HEK293 (cell line): ENCODE data around the gene C17orf58.

Experiments
- CTCF ChIA-PET: fragments of 350-600 bp; formaldehyde crosslinking; extraction: SDS; loops from one replicate; lab custom pipeline; 2021; ENCODE audit warnings: antibody characterized with exemption; lab: Yijun Ruan, JAX
- POLR2A ChIA-PET: fragments of 300-600 bp; formaldehyde crosslinking; extraction: SDS; loops from one replicate; lab custom pipeline; 2020; ENCODE audit warnings: antibody characterized with exemption, inconsistent platforms; lab: Yijun Ruan, JAX
- H3K27ac ChIP-seq: fragments of 200-500 bp; sonication (Bioruptor generic); 2 replicates; pipeline ENCODE4 v1.5.1; 2014; ENCODE audit warnings: low read depth, low read length, control low read depth, inconsistent platforms; ENCODE audit errors: extremely low read depth
- H3K36me3 ChIP-seq, 2 experiments: fragments of 200-500 bp in 1 of 2; sonication (Bioruptor generic) in 1 of 2; 1 replicate in 1 of 2; 2 replicates in 1 of 2; pipeline ENCODE4 v1.5.1; 2014 to 2017; ENCODE audit warnings: inconsistent platforms in 2 of 2, low read length in 2 of 2; ENCODE audit not compliant: control insufficient read depth in 2 of 2, insufficient read depth in 1 of 2
- H3K4me1 ChIP-seq: fragments of 200-500 bp; sonication (Bioruptor generic); 2 replicates; pipeline ENCODE4 v1.5.1; 2014; ENCODE audit warnings: mild to moderate bottlenecking, low read length, inconsistent platforms; ENCODE audit not compliant: control insufficient read depth, insufficient read depth
- H3K4me3 ChIP-seq: 2 replicates; pipeline ENCODE4 v1.5.1; 2011; ENCODE audit warnings: low read depth, mild to moderate bottlenecking, control low read depth, low read length, moderate library complexity
- H3K9me3 ChIP-seq: fragments of 200-500 bp; sonication (Bioruptor generic); 2 replicates; pipeline ENCODE4 v1.5.1; 2014; ENCODE audit warnings: low read depth, low read length, inconsistent platforms; ENCODE audit not compliant: control insufficient read depth, insufficient read depth
- KLF1 ChIP-seq: fragments of 450-650 bp; formaldehyde crosslinking; IDR thresholded peaks from 2 replicates; pipeline ENCODE4 v1.5.1; 2016; ENCODE audit warnings: missing biosample characterization, missing genetic modification characterization
- KLF9 ChIP-seq: fragments of 450-650 bp; formaldehyde crosslinking; IDR thresholded peaks from 2 replicates; pipeline ENCODE4 v1.5.1; 2016; ENCODE audit warnings: missing biosample characterization, missing genetic modification characterization, low read depth
- OSR2 ChIP-seq: fragments of 450-650 bp; formaldehyde crosslinking; IDR thresholded peaks from 2 replicates; pipeline ENCODE4 v1.5.1; 2016; ENCODE audit warnings: missing biosample characterization, missing genetic modification characterization
- SP3 ChIP-seq: fragments of 450-650 bp; formaldehyde crosslinking; IDR thresholded peaks from 2 replicates; pipeline ENCODE4 v1.5.1; 2016; ENCODE audit warnings: missing biosample characterization, missing genetic modification characterization
- YY1 ChIP-seq: fragments of 450-650 bp; formaldehyde crosslinking; IDR thresholded peaks from 2 replicates; pipeline ENCODE4 v1.5.1; 2018; ENCODE audit warnings: missing biosample characterization, missing genetic modification characterization
- ZBTB1 ChIP-seq: fragments of 450-650 bp; formaldehyde crosslinking; IDR thresholded peaks from 2 replicates; pipeline ENCODE4 v1.5.1; 2016; ENCODE audit warnings: missing biosample characterization, missing genetic modification characterization
- ZBTB7A ChIP-seq: fragments of 450-650 bp; formaldehyde crosslinking; IDR thresholded peaks from 2 replicates; pipeline ENCODE4 v1.5.1; 2016; ENCODE audit warnings: low read depth, missing biosample characterization, missing genetic modification characterization
- ZNF10 ChIP-seq: fragments of 450-650 bp; formaldehyde crosslinking; IDR thresholded peaks from 2 replicates; pipeline ENCODE4 v1.5.1; 2017; ENCODE audit warnings: missing biosample characterization, missing genetic modification characterization
- ZNF132 ChIP-seq: fragments of 450-650 bp; formaldehyde crosslinking; IDR thresholded peaks from 2 replicates; pipeline ENCODE4 v1.5.1; 2017; ENCODE audit warnings: missing biosample characterization, missing genetic modification characterization, borderline replicate concordance
- ZNF140 ChIP-seq: fragments of 450-650 bp; formaldehyde crosslinking; IDR thresholded peaks from 2 replicates; pipeline ENCODE4 v1.5.1; 2016; ENCODE audit warnings: missing biosample characterization, missing genetic modification characterization
- ZNF16 ChIP-seq: fragments of 450-650 bp; formaldehyde crosslinking; IDR thresholded peaks from 2 replicates; pipeline ENCODE4 v1.5.1; 2016; ENCODE audit warnings: low read depth, missing biosample characterization, missing genetic modification characterization
- ZNF2 ChIP-seq: fragments of 450-650 bp; formaldehyde crosslinking; IDR thresholded peaks from 2 replicates; pipeline ENCODE4 v1.5.1; 2016; ENCODE audit warnings: missing biosample characterization, missing genetic modification characterization
- ZNF223 ChIP-seq: fragments of 450-650 bp; formaldehyde crosslinking; IDR thresholded peaks from 2 replicates; pipeline ENCODE4 v1.5.1; 2016; ENCODE audit warnings: missing biosample characterization, missing genetic modification characterization
- ZNF239 ChIP-seq: fragments of 450-650 bp; formaldehyde crosslinking; IDR thresholded peaks from 2 replicates; pipeline ENCODE4 v1.5.1; 2016; ENCODE audit warnings: missing biosample characterization, missing genetic modification characterization
- ZNF366 ChIP-seq: fragments of 450-650 bp; formaldehyde crosslinking; conservative IDR thresholded peaks from 2 replicates; pipeline ENCODE4 v1.5.1; 2016; ENCODE audit warnings: missing biosample characterization, missing genetic modification characterization
- ZNF555 ChIP-seq: fragments of 450-650 bp; formaldehyde crosslinking; conservative IDR thresholded peaks from 2 replicates; pipeline ENCODE4 v1.5.1; 2017; ENCODE audit warnings: missing biosample characterization, mild to moderate bottlenecking, missing genetic modification characterization, inconsistent platforms
- ZNF571 ChIP-seq: fragments of 450-650 bp; formaldehyde crosslinking; IDR thresholded peaks from 2 replicates; pipeline ENCODE4 v1.5.0; 2017; ENCODE audit warnings: missing biosample characterization, missing genetic modification characterization
- ZNF654 ChIP-seq: fragments of 450-650 bp; formaldehyde crosslinking; IDR thresholded peaks from 2 replicates; pipeline ENCODE4 v1.5.1; 2016; ENCODE audit warnings: low read depth, missing biosample characterization, missing genetic modification characterization
- ZNF670 ChIP-seq: fragments of 450-650 bp; formaldehyde crosslinking; IDR thresholded peaks from 2 replicates; pipeline ENCODE4 v1.5.1; 2016; ENCODE audit warnings: missing biosample characterization, missing genetic modification characterization, low read depth
- TF ChIP-seq, protein P1 (sequence below): fragments of 450-650 bp; formaldehyde crosslinking; IDR thresholded peaks from 2 replicates; pipeline ENCODE4 v1.5.0; 2017; ENCODE audit warnings: missing biosample characterization, missing genetic modification characterization, borderline replicate concordance
- TF ChIP-seq, protein P2 (sequence below): fragments of 450-650 bp; formaldehyde crosslinking; IDR thresholded peaks from 2 replicates; pipeline ENCODE4 v1.5.1; 2016; ENCODE audit warnings: missing biosample characterization, missing genetic modification characterization
- TF ChIP-seq, protein P3 (sequence below): fragments of 450-650 bp; formaldehyde crosslinking; IDR thresholded peaks from 2 replicates; pipeline ENCODE4 v1.5.1; 2017; ENCODE audit warnings: missing biosample characterization, missing genetic modification characterization
- TF ChIP-seq, protein P4 (sequence below): fragments of 450-650 bp; formaldehyde crosslinking; conservative IDR thresholded peaks from 2 replicates; pipeline ENCODE4 v1.5.1; 2016; ENCODE audit warnings: low read depth, missing biosample characterization, missing genetic modification characterization
- TF ChIP-seq, protein P5 (sequence below): fragments of 450-650 bp; formaldehyde crosslinking; IDR thresholded peaks from 2 replicates; pipeline ENCODE4 v1.5.1; 2016; ENCODE audit warnings: missing biosample characterization, missing genetic modification characterization, borderline replicate concordance

The C17orf58 gene

DNA sequence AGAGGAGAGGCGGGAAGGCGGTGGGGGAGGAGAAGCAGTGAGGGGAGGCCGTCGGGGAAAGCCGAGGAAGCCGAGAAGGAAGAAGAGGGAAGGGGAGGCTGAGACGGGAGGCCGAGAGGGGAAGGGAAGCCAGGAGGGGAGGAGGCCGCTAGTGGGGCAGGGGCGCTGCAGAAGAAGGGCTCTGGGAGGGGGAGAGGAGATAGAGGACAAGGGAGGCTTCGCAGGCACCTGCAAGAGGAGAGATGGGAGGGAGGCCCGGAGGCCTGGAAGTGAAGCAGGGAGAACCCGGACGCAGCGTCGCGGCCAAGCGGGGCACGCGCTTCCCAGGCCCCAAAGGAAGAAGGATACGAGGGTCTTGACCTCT lies 2.3 kb downstream of the C17orf58 start (continued):
- TF ChIP-seq ZNF10 (tag by site-specific recombination) (no peak; the same call in 1 of the 2 replicates), ZNF654 (tag by site-specific recombination) (no peak), KLF1 (peak; percentile 53; the same call in 1 of the 2 replicates), SP3 (peak; percentile 60; the same call in 1 of the 2 replicates), YY1 (tag by site-specific recombination) (no peak; the same call in 1 of the 2 replicates), ZNF140 (tag by site-specific recombination) (no peak), ZNF366 (tag by site-specific recombination) (peak; percentile 86), ZNF571 (tag by site-specific recombination) (no peak), ZBTB7A (no peak), ZNF16 (tag by site-specific recombination) (no peak), ZNF555 (no peak), ZNF670 (tag by site-specific recombination) (no peak), ZNF239 (peak; percentile 65; the same call in 1 of the 2 replicates), OSR2 (tag by site-specific recombination) (no peak), KLF9 (tag by site-specific recombination) (peak; percentile 67; the same call in 1 of the 2 replicates), ZNF223 (no peak), ZBTB1 (tag by site-specific recombination) (peak; percentile 34; the same call in 1 of the 2 replicates), ZNF132 (tag by site-specific recombination) (no peak)
- TF ChIP-seq, protein P1, sequence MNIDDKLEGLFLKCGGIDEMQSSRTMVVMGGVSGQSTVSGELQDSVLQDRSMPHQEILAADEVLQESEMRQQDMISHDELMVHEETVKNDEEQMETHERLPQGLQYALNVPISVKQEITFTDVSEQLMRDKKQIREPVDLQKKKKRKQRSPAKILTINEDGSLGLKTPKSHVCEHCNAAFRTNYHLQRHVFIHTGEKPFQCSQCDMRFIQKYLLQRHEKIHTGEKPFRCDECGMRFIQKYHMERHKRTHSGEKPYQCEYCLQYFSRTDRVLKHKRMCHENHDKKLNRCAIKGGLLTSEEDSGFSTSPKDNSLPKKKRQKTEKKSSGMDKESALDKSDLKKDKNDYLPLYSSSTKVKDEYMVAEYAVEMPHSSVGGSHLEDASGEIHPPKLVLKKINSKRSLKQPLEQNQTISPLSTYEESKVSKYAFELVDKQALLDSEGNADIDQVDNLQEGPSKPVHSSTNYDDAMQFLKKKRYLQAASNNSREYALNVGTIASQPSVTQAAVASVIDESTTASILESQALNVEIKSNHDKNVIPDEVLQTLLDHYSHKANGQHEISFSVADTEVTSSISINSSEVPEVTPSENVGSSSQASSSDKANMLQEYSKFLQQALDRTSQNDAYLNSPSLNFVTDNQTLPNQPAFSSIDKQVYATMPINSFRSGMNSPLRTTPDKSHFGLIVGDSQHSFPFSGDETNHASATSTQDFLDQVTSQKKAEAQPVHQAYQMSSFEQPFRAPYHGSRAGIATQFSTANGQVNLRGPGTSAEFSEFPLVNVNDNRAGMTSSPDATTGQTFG, result no peak
- TF ChIP-seq, protein P2, sequence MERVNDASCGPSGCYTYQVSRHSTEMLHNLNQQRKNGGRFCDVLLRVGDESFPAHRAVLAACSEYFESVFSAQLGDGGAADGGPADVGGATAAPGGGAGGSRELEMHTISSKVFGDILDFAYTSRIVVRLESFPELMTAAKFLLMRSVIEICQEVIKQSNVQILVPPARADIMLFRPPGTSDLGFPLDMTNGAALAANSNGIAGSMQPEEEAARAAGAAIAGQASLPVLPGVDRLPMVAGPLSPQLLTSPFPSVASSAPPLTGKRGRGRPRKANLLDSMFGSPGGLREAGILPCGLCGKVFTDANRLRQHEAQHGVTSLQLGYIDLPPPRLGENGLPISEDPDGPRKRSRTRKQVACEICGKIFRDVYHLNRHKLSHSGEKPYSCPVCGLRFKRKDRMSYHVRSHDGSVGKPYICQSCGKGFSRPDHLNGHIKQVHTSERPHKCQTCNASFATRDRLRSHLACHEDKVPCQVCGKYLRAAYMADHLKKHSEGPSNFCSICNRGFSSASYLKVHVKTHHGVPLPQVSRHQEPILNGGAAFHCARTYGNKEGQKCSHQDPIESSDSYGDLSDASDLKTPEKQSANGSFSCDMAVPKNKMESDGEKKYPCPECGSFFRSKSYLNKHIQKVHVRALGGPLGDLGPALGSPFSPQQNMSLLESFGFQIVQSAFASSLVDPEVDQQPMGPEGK (tag by site-specific recombination), result peak; percentile 96
- TF ChIP-seq, protein P3, sequence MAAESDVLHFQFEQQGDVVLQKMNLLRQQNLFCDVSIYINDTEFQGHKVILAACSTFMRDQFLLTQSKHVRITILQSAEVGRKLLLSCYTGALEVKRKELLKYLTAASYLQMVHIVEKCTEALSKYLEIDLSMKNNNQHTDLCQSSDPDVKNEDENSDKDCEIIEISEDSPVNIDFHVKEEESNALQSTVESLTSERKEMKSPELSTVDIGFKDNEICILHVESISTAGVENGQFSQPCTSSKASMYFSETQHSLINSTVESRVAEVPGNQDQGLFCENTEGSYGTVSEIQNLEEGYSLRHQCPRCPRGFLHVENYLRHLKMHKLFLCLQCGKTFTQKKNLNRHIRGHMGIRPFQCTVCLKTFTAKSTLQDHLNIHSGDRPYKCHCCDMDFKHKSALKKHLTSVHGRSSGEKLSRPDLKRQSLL (tag by site-specific recombination), result no peak

DNA sequence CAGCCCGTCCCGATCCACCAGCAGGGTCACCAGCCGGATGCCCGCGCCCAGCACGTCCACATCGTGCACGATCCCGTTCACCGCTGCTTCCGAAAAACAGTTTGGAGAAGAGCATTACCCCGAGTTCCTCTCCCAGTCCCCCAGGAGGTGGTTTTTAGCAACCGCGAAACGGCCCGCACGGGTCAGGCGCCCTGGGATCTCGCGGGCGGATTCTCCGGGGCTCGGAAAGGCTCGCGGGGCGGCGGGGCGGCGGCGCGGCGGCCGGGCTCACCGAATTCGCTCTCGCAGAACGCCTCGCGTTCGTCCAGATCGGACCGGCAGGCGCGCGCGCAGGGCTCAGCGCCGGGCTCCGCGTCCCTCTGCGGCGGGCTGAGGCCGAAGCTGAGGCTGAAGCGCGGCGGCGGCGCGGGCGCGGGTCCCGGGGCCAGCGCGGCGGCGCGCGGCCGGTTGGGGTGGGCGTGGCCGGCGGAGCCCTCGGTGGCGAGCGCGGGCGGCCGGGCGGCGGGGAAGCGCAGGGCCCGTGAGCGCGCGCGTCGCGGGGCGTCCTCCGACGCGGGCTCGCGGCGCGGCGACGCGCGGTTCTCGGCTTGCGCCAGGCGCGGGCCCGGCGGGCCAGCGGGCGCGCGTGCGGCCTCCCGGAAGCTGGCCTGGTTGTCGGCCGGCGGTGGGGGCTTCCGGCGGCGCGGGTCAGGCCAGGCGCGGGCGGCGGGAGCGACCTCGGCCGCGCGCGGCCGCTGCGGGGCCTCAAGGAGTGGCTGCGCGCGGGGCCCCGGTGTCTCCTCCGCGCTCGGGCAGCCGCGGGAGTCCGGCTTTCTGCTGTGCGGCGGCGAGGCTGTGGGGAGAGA lies 2.9 kb downstream of the C17orf58 start:
- peaks cover 0 to 4% of the 10 kb centered on the region in 2 experiments; a peak in 2 of 3 replicates for H3K36me3 ChIP-seq
- POLR2A ChIA-PET, result interaction anchor here (0.7 to 3.2 kb wide), 5 partner anchors 14 to 76 kb away, joined by 3 to 13 read pairs (median 4); partner anchors contain the start of gene KPNA2
- H3K4me1 ChIP-seq, result peaks cover 20% of the 10 kb centered on the region
- H3K4me3 ChIP-seq, result peak overlapping the region; percentile 74
- no peaks in the 10 kb centered on the region for H3K9me3 ChIP-seq
- CTCF ChIA-PET, result interaction anchor here (0.6 to 1.4 kb wide), 7 partner anchors 10 to 767 kb away, joined by 3 to 5 read pairs (median 4); no protein-coding TSS in a partner anchor
- H3K27ac ChIP-seq, result peak overlapping the region; percentile 99
- TF ChIP-seq ZNF2 (tag by site-specific recombination), result 0 out of 2 replicates have a peak, but pooled peaks have one; percentile 54
- TF ChIP-seq, protein P4, sequence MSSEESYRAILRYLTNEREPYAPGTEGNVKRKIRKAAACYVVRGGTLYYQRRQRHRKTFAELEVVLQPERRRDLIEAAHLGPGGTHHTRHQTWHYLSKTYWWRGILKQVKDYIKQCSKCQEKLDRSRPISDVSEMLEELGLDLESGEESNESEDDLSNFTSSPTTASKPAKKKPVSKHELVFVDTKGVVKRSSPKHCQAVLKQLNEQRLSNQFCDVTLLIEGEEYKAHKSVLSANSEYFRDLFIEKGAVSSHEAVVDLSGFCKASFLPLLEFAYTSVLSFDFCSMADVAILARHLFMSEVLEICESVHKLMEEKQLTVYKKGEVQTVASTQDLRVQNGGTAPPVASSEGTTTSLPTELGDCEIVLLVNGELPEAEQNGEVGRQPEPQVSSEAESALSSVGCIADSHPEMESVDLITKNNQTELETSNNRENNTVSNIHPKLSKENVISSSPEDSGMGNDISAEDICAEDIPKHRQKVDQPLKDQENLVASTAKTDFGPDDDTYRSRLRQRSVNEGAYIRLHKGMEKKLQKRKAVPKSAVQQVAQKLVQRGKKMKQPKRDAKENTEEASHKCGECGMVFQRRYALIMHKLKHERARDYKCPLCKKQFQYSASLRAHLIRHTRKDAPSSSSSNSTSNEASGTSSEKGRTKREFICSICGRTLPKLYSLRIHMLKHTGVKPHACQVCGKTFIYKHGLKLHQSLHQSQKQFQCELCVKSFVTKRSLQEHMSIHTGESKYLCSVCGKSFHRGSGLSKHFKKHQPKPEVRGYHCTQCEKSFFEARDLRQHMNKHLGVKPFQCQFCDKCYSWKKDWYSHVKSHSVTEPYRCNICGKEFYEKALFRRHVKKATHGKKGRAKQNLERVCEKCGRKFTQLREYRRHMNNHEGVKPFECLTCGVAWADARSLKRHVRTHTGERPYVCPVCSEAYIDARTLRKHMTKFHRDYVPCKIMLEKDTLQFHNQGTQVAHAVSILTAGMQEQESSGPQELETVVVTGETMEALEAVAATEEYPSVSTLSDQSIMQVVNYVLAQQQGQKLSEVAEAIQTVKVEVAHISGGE, result peak; percentile 11; the same call in 1 of the 2 replicates
- TF ChIP-seq, protein P5, sequence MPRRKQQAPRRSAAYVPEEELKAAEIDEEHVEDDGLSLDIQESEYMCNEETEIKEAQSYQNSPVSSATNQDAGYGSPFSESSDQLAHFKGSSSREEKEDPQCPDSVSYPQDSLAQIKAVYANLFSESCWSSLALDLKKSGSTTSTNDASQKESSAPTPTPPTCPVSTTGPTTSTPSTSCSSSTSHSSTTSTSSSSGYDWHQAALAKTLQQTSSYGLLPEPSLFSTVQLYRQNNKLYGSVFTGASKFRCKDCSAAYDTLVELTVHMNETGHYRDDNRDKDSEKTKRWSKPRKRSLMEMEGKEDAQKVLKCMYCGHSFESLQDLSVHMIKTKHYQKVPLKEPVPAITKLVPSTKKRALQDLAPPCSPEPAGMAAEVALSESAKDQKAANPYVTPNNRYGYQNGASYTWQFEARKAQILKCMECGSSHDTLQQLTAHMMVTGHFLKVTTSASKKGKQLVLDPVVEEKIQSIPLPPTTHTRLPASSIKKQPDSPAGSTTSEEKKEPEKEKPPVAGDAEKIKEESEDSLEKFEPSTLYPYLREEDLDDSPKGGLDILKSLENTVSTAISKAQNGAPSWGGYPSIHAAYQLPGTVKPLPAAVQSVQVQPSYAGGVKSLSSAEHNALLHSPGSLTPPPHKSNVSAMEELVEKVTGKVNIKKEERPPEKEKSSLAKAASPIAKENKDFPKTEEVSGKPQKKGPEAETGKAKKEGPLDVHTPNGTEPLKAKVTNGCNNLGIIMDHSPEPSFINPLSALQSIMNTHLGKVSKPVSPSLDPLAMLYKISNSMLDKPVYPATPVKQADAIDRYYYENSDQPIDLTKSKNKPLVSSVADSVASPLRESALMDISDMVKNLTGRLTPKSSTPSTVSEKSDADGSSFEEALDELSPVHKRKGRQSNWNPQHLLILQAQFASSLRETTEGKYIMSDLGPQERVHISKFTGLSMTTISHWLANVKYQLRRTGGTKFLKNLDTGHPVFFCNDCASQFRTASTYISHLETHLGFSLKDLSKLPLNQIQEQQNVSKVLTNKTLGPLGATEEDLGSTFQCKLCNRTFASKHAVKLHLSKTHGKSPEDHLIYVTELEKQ (tag by site-specific recombination), result no peak
